Esophagus squamous epithelium (tissue), 4 donors: ENCODE measurements around the gene RBM47.

Experiments
- POLR2A ChIP-seq, 4 donors: fragments of 450-650 bp; IDR thresholded peaks; one replicate each; pipeline ENCODE4 v1.6.1; 2017; ENCODE audit warnings: antibody characterized with exemption in 4 of 4, mild to moderate bottlenecking in 4 of 4, moderate library complexity in 3 of 4
- TF ChIP-seq, protein P1 (sequence below), 6 experiments: fragments of 450-650 bp in 4 of 6; fragments of 200-600 bp in 2 of 6; sonication (generic) in 2 of 6; IDR thresholded peaks; one replicate each; pipeline ENCODE4 v1.5.1; 2016 to 2019; ENCODE audit warnings: antibody characterized with exemption in 6 of 6, mild to moderate bottlenecking in 4 of 6, moderate library complexity in 4 of 6

DNA sequence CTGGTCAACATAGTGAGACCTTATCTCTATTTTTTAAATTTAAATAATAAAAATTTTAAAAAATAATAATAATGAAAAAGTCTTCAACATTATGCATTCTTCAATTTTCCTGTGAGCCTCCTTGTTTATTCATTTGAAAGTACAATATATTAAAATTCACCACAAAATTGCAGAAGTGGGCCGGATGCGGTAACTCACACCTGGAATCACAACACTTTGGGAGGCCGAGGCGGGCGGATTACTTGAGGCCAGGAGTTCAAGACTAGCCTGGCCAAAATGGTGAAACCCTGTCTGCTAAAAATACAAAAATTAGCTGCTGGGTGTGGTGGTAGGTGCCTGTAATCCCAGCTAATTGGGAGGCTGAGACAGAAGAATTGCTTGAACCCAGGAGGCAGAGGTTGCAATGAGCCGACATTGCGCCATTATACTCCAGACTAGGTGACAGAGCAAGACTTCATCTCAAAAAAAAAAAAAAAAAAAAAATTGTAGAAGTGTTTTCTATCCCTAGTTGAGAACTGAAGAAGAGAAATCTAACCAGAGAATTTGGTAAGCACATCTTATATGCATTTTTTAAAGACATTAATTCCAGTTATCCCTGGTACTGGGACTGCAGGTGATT lies 56.9 kb downstream of the RBM47 start:
- TF ChIP-seq, protein P1, sequence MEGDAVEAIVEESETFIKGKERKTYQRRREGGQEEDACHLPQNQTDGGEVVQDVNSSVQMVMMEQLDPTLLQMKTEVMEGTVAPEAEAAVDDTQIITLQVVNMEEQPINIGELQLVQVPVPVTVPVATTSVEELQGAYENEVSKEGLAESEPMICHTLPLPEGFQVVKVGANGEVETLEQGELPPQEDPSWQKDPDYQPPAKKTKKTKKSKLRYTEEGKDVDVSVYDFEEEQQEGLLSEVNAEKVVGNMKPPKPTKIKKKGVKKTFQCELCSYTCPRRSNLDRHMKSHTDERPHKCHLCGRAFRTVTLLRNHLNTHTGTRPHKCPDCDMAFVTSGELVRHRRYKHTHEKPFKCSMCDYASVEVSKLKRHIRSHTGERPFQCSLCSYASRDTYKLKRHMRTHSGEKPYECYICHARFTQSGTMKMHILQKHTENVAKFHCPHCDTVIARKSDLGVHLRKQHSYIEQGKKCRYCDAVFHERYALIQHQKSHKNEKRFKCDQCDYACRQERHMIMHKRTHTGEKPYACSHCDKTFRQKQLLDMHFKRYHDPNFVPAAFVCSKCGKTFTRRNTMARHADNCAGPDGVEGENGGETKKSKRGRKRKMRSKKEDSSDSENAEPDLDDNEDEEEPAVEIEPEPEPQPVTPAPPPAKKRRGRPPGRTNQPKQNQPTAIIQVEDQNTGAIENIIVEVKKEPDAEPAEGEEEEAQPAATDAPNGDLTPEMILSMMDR (IDR thresholded peaks at IDR 0.05): no peak
- no peak for TF ChIP-seq POLR2A (IDR thresholded peaks at IDR 0.05)
